Ishikawa (cell line): ENCODE measurements around the gene IKZF3.

Experiments
- CEBPB ChIP-seq: IDR thresholded peaks from 2 replicates; pipeline ENCODE4 v1.6.1; 2012
- EP300 ChIP-seq: IDR thresholded peaks from 2 replicates; pipeline ENCODE4 v1.6.1; 2012; ENCODE audit warnings: borderline replicate concordance
- NFIC ChIP-seq: IDR thresholded peaks from 2 replicates; pipeline ENCODE4 v1.6.1; 2012
- RAD21 ChIP-seq: IDR thresholded peaks from 2 replicates; pipeline ENCODE4 v1.6.1; 2012; ENCODE audit warnings: low read depth
- TF ChIP-seq, protein P1 (sequence below): IDR thresholded peaks from 2 replicates; pipeline ENCODE4 v1.6.1; 2012
- TF ChIP-seq, protein P2 (sequence below): IDR thresholded peaks from 2 replicates; pipeline ENCODE4 v1.6.1; 2012

DNA sequence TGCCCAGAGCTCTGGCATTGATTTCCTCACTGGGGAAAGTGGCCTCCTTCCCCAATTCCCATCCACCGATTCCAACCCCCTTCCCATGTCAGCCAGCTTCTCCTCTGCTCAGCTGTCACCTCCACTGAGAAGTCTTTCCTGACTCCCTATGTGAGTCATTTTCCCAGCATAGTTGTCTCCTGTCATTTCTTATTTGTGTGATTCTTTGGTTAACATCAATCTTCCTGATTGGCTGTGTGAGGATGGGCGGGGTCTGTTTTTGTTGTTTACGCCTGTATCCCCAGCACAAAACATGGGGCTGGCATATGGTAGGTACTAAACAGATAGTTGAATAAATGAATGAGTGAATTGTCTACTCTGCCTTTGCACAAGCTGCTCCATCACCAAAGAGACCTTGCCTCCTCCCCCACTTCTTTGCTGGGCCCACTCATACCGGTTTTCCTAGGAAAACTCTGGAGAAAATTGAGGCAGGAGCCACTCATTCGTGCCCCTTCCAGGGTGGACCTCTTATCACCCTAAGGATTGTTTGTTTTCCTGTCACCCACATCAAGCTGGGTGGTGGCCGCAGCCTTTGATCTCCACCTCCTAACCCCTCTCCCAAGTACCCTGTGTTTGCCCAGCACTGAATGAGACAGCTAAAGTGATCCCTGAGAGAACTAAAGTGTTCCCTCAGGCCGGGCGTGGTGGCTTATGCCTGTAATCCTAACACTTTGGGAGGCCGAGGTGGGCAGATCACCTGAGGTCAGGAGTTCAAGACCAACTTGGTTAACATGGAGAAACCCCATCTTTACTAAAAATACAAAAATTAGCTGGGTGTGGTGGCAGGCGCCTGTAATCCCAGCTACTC, 127.6 kb downstream of the IKZF3 start:
- TF ChIP-seq, protein P1, sequence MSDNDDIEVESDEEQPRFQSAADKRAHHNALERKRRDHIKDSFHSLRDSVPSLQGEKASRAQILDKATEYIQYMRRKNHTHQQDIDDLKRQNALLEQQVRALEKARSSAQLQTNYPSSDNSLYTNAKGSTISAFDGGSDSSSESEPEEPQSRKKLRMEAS: no peak
- TF ChIP-seq CEBPB: no peak
- TF ChIP-seq, protein P2, sequence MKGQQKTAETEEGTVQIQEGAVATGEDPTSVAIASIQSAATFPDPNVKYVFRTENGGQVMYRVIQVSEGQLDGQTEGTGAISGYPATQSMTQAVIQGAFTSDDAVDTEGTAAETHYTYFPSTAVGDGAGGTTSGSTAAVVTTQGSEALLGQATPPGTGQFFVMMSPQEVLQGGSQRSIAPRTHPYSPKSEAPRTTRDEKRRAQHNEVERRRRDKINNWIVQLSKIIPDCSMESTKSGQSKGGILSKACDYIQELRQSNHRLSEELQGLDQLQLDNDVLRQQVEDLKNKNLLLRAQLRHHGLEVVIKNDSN: no peak
- TF ChIP-seq RAD21: no peak
- no peak for TF ChIP-seq NFIC
- no peak for TF ChIP-seq EP300
